Spleen (tissue), 7 donors: Measurements from ENCODE around the gene C10orf90.

ENCODE experiments used
- CTCF ChIP-seq, 11 experiments: fragments of 200-600 bp in 7 of 11; fragments of 450-650 bp in 4 of 11; sonication (generic) in 4 of 11; IDR thresholded peaks in 8 of 11; conservative IDR thresholded peaks in 3 of 11; 1 replicate in 7 of 11; 2 replicates in 4 of 11; pipeline versions ENCODE4 v1.4.0 to v1.8.0; 2016 to 2021; ENCODE audit warnings: antibody characterized with exemption in 11 of 11, inconsistent platforms in 4 of 11, mild to moderate bottlenecking in 1 of 11
- POLR2A ChIP-seq, 3 donors: fragments of 450-650 bp; IDR thresholded peaks; one replicate each; pipeline ENCODE4 v1.5.1; 2017; ENCODE audit warnings: antibody characterized with exemption in 3 of 3, mild to moderate bottlenecking in 1 of 3
- donor health status: DM: no; HTN: no; CAD: no; lungs with moderate emphysema.
- donor health status: DM: no; HTN: no; CAD: no.
- donor health status: DM: no; HTN: no; CAD: no.

- TF ChIP-seq POLR2A (IDR thresholded peaks at IDR 0.05) = no peak
- TF ChIP-seq CTCF (IDR thresholded peaks at IDR 0.05 in 8 of 11, conservative IDR thresholded peaks at IDR 0.05 in 3 of 11) = no peak
Observed at GRCh38 chr10:126690534-126690933, 20.0 kb upstream of the C10orf90 start.
